ENCODE data around the gene TRRAP.

The TRRAP gene

GRCh38 chr7:98934267-98934666 lies 55.9 kb downstream of the TRRAP start:
- Histone ChIP-seq H3K9me3 (ENCODE audit: severe bottlenecking) (no peaks in the 10 kb centered on the region), H3K4me3 (ENCODE audit: severe bottlenecking) (no peak overlapping the region), H3K36me3 (ENCODE audit: low read depth) (peaks cover 100% of the 10 kb centered on the region), H3K27ac (ENCODE audit: poor library complexity, severe bottlenecking) (no peak overlapping the region), H3K4me1 (ENCODE audit: insufficient read depth, poor library complexity, severe bottlenecking) (no peaks in the 10 kb centered on the region), H3K27me3 (ENCODE audit: insufficient read depth, poor library complexity, severe bottlenecking) (no peaks in the 10 kb centered on the region)
- ATAC-seq (ENCODE audit: low read depth), result no peak
- TF ChIP-seq CTCF (IDR thresholded peaks at IDR 0.05; ENCODE audit: poor library complexity, severe bottlenecking), result no peak
- DNase-seq (ENCODE audit: low spot score), result no peak

- H3K4me1 ChIP-seq (ENCODE audit: insufficient read depth, poor library complexity, severe bottlenecking), result no peaks in the 10 kb centered on the region
- no peaks in the 10 kb centered on the region for H3K9me3 ChIP-seq (ENCODE audit: severe bottlenecking)
- no peaks in the 10 kb centered on the region for H3K27me3 ChIP-seq (ENCODE audit: insufficient read depth, poor library complexity, severe bottlenecking)
- TF ChIP-seq CTCF (IDR thresholded peaks at IDR 0.05; ENCODE audit: poor library complexity, severe bottlenecking), result no peak
- no peak for DNase-seq (ENCODE audit: low spot score)
- no peak for ATAC-seq (ENCODE audit: low read depth)
- H3K4me3 ChIP-seq (ENCODE audit: severe bottlenecking), result no peak overlapping the region
- peaks cover 98% of the 10 kb centered on the region for H3K36me3 ChIP-seq (ENCODE audit: low read depth)
- H3K27ac ChIP-seq (ENCODE audit: poor library complexity, severe bottlenecking), result no peak overlapping the region
Measured at GRCh38 chr7:98935811-98936210, 57.5 kb downstream of the TRRAP start.

GRCh38 chr7:98943336-98943735 lies 65.0 kb downstream of the TRRAP start:
- no peak for TF ChIP-seq CTCF (IDR thresholded peaks at IDR 0.05; ENCODE audit: poor library complexity, severe bottlenecking)
- peaks cover 72% of the 10 kb centered on the region for H3K36me3 ChIP-seq (ENCODE audit: low read depth)
- no peak for DNase-seq (ENCODE audit: low spot score)
- no peaks in the 10 kb centered on the region for H3K27me3 ChIP-seq (ENCODE audit: insufficient read depth, poor library complexity, severe bottlenecking)
- H3K4me1 ChIP-seq (ENCODE audit: insufficient read depth, poor library complexity, severe bottlenecking), result no peaks in the 10 kb centered on the region
- ATAC-seq (ENCODE audit: low read depth), result no peak
- H3K27ac ChIP-seq (ENCODE audit: poor library complexity, severe bottlenecking), result no peak overlapping the region
- H3K9me3 ChIP-seq (ENCODE audit: severe bottlenecking), result no peaks in the 10 kb centered on the region
- no peak overlapping the region for H3K4me3 ChIP-seq (ENCODE audit: severe bottlenecking)

GRCh38 chr7:98944386-98944785 lies 66.1 kb downstream of the TRRAP start:
- no peak overlapping the region for H3K27ac ChIP-seq (ENCODE audit: poor library complexity, severe bottlenecking)
- H3K4me1 ChIP-seq (ENCODE audit: insufficient read depth, poor library complexity, severe bottlenecking), result no peaks in the 10 kb centered on the region
- H3K4me3 ChIP-seq (ENCODE audit: severe bottlenecking), result no peak overlapping the region
- peaks cover 72% of the 10 kb centered on the region for H3K36me3 ChIP-seq (ENCODE audit: low read depth)
- no peak for ATAC-seq (ENCODE audit: low read depth)
- DNase-seq (ENCODE audit: low spot score), result no peak
- no peaks in the 10 kb centered on the region for H3K27me3 ChIP-seq (ENCODE audit: insufficient read depth, poor library complexity, severe bottlenecking)
- no peaks in the 10 kb centered on the region for H3K9me3 ChIP-seq (ENCODE audit: severe bottlenecking)
- no peak for TF ChIP-seq CTCF (IDR thresholded peaks at IDR 0.05; ENCODE audit: poor library complexity, severe bottlenecking)

GRCh38 chr7:98945852-98946251 lies 67.5 kb downstream of the TRRAP start:
- Histone ChIP-seq H3K4me3 (ENCODE audit: severe bottlenecking) (no peak overlapping the region), H3K27ac (ENCODE audit: poor library complexity, severe bottlenecking) (no peak overlapping the region), H3K36me3 (ENCODE audit: low read depth) (peaks cover 74% of the 10 kb centered on the region), H3K27me3 (ENCODE audit: insufficient read depth, poor library complexity, severe bottlenecking) (no peaks in the 10 kb centered on the region), H3K4me1 (ENCODE audit: insufficient read depth, poor library complexity, severe bottlenecking) (no peaks in the 10 kb centered on the region), H3K9me3 (ENCODE audit: severe bottlenecking) (no peaks in the 10 kb centered on the region)
- ATAC-seq (ENCODE audit: low read depth) (no peak), DNase-seq (ENCODE audit: low spot score) (no peak)
- no peak for TF ChIP-seq CTCF (IDR thresholded peaks at IDR 0.05; ENCODE audit: poor library complexity, severe bottlenecking)

Measured in RWPE2 (cell line).